HCT116 (cell line): ENCODE results near the gene PLD4. TPM values are rescaled to one million over a fixed set of nuclear protein-coding genes. Genes with fewer than 3 reads are reported as not detected.

Experiments used
- ATAC-seq: fragments of 200-7000 bp; cut with Tn5 transposase; 2 replicates; pipeline ENCODE4 v1.9.1; 2020; ENCODE audit warnings: mild to moderate bottlenecking, moderate library complexity
- BruUV-seq: library from RNA; stranded (reverse); fragments of 400-500 nt; replicated peaks from 2 replicates; lab custom pipeline; 2021; lab: Mats Ljungman, UMichigan
- CTCF ChIA-PET: fragments of 300-600 bp; sonication (Branson Sonifier 250); formaldehyde crosslinking; loops from one replicate; lab custom pipeline; 2021; ENCODE audit warnings: antibody characterized with exemption; lab: Charles Lee
- POLR2A ChIA-PET: fragments of 300-600, 350-600 bp; sonication (Branson Sonifier 250); formaldehyde crosslinking; loops from one replicate; lab custom pipeline; 2021; ENCODE audit warnings: antibody characterized with exemption; lab: Charles Lee
- RAD21 ChIA-PET, 2 experiments: fragments of 300-600 bp; sonication (Branson Sonifier 250); formaldehyde crosslinking; loops; one replicate each; lab custom pipeline; 2023; ENCODE audit warnings: low total read pairs in 2 of 2; ENCODE audit not compliant: uncharacterized antibody in 2 of 2, unreplicated experiment in 2 of 2, low non-redundant PET in 1 of 2; lab: Charles Lee
- DNase-seq: peaks from one replicate; pipeline ENCODE4 v3.0.0-alpha.2; 2010; ENCODE audit warnings: low read depth, low spot score
- H2AFZ ChIP-seq: fragments of 200-600 bp; shearing (Covaris generic), sonication (generic); 2 replicates; pipeline ENCODE4 v1.6.1; 2017; ENCODE audit warnings: low read depth, mixed run types, mixed read lengths, antibody characterized with exemption, low read length; ENCODE audit not compliant: poor library complexity, severe bottlenecking
- H3K27ac ChIP-seq: 2 replicates; pipeline ENCODE4 v1.5.1; 2012; ENCODE audit warnings: low read depth, low read length
- H3K27me3 ChIP-seq: fragments of 200-600 bp; sonication (generic); 2 replicates; pipeline ENCODE4 v1.6.1; 2016; ENCODE audit warnings: mixed run types, low read length, mixed read lengths; ENCODE audit not compliant: insufficient read depth
- H3K36me3 ChIP-seq, 2 experiments: fragments of 200-500 bp in 1 of 2; fragments of 200-600 bp in 1 of 2; sonication (Bioruptor generic) in 1 of 2; sonication (generic) in 1 of 2; 2 replicates each; pipeline versions ENCODE4 v1.5.1 to v1.6.1; 2014 to 2016; ENCODE audit warnings: low read length in 2 of 2, inconsistent platforms in 1 of 2, mixed read lengths in 1 of 2, mixed run types in 1 of 2; ENCODE audit not compliant: insufficient read depth in 2 of 2, control insufficient read depth in 1 of 2
- H3K4me1 ChIP-seq, 2 experiments: fragments of 200-600 bp in 1 of 2; sonication (generic) in 1 of 2; 2 replicates each; pipeline versions ENCODE4 v1.5.1 to v1.6.1; 2012 to 2017; ENCODE audit warnings: low read length in 2 of 2, inconsistent platforms in 1 of 2, mild to moderate bottlenecking in 1 of 2, mixed read lengths in 1 of 2, mixed run types in 1 of 2, moderate library complexity in 1 of 2; ENCODE audit not compliant: insufficient read depth in 2 of 2, control insufficient read depth in 1 of 2
- H3K4me2 ChIP-seq: fragments of 200-600 bp; sonication (generic); 2 replicates; pipeline ENCODE4 v1.6.1; 2017; ENCODE audit warnings: mixed run types, low read length, mixed read lengths
- H3K4me3 ChIP-seq, 2 experiments: fragments of 200-600 bp in 1 of 2; sonication (generic) in 1 of 2; replicated peaks in 1 of 2; 2 replicates each; pipeline ENCODE4 v1.5.1; 2011 to 2016; ENCODE audit warnings: low read length in 2 of 2, control low read depth in 1 of 2, low read depth in 1 of 2, mild to moderate bottlenecking in 1 of 2, mixed read lengths in 1 of 2, mixed run types in 1 of 2
- H3K79me2 ChIP-seq: fragments of 200-600 bp; sonication (generic); 2 replicates; pipeline ENCODE4 v1.6.1; 2017; ENCODE audit warnings: mild to moderate bottlenecking, mixed run types, low read length, moderate library complexity, mixed read lengths; ENCODE audit not compliant: insufficient read depth
- H3K9ac ChIP-seq: fragments of 200-600 bp; sonication (generic); 2 replicates; pipeline ENCODE4 v1.6.1; 2016; ENCODE audit warnings: low read length, mixed read lengths
- H3K9me2 ChIP-seq: fragments of 200-600 bp; sonication (generic), shearing (Covaris generic); 2 replicates; pipeline ENCODE4 v1.6.1; 2017; ENCODE audit warnings: mixed run types, mild to moderate bottlenecking, moderate library complexity; ENCODE audit not compliant: insufficient read depth
- H3K9me3 ChIP-seq, 2 experiments: fragments of 200-500 bp in 1 of 2; fragments of 200-600 bp in 1 of 2; sonication (Bioruptor generic) in 1 of 2; sonication (generic) in 1 of 2; 2 replicates each; pipeline ENCODE4 v1.6.1; 2014 to 2017; ENCODE audit warnings: low read length in 2 of 2, mixed read lengths in 2 of 2, inconsistent platforms in 1 of 2, low read depth in 1 of 2, mild to moderate bottlenecking in 1 of 2, mixed run types in 1 of 2, moderate library complexity in 1 of 2; ENCODE audit not compliant: control insufficient read depth in 1 of 2, insufficient read depth in 1 of 2
- H4K20me1 ChIP-seq: fragments of 200-600 bp; sonication (generic), shearing (Covaris generic); 2 replicates; pipeline ENCODE4 v1.6.1; 2017; ENCODE audit warnings: mixed run types, mild to moderate bottlenecking, moderate library complexity; ENCODE audit not compliant: insufficient read depth
- CBX3 ChIP-seq: IDR thresholded peaks from 2 replicates; pipeline ENCODE4 v1.6.1; 2012; ENCODE audit warnings: low read depth
- CEBPB ChIP-seq: IDR thresholded peaks from 2 replicates; pipeline ENCODE4 v1.6.1; 2012; ENCODE audit warnings: low read depth
- EGR1 ChIP-seq: IDR thresholded peaks from 2 replicates; pipeline ENCODE4 v1.6.1; 2012; ENCODE audit warnings: low read depth
- ELF1 ChIP-seq: IDR thresholded peaks from 2 replicates; pipeline ENCODE4 v1.6.1; 2012; ENCODE audit warnings: low read depth, borderline replicate concordance
- EZH2phosphoT487 ChIP-seq: fragments of 200-600 bp; IDR thresholded peaks from 2 replicates; pipeline ENCODE4 v1.6.1; 2018; ENCODE audit warnings: antibody characterized with exemption, borderline replicate concordance
- JUND ChIP-seq: IDR thresholded peaks from 2 replicates; pipeline ENCODE4 v1.6.1; 2012
- POLR2A ChIP-seq: IDR thresholded peaks from 2 replicates; pipeline ENCODE4 v1.7.0; 2011; ENCODE audit warnings: borderline replicate concordance; ENCODE audit not compliant: insufficient read depth, insufficient read length; ENCODE audit errors: extremely low read depth
- POLR2AphosphoS5 ChIP-seq: IDR thresholded peaks from 2 replicates; pipeline ENCODE4 v1.6.1; 2011; ENCODE audit warnings: mild to moderate bottlenecking, low read depth, low read length, moderate library complexity
- RAD21 ChIP-seq: IDR thresholded peaks from 2 replicates; pipeline ENCODE4 v1.6.1; 2012; ENCODE audit warnings: low read depth, mild to moderate bottlenecking
- SIN3A ChIP-seq: IDR thresholded peaks from 2 replicates; pipeline ENCODE4 v1.6.1; 2012; ENCODE audit warnings: low read depth
- SP1 ChIP-seq: IDR thresholded peaks from 2 replicates; pipeline ENCODE4 v1.6.1; 2012; ENCODE audit warnings: low read depth
- SRF ChIP-seq: IDR thresholded peaks from 2 replicates; pipeline ENCODE4 v1.6.1; 2012; ENCODE audit warnings: low read depth
- TCF7L2 ChIP-seq: IDR thresholded peaks from 2 replicates; pipeline ENCODE4 v1.7.0; 2011; ENCODE audit warnings: borderline replicate concordance, inconsistent platforms; ENCODE audit not compliant: insufficient read depth, insufficient read length; ENCODE audit errors: extremely low read depth
- YY1 ChIP-seq: IDR thresholded peaks from 2 replicates; pipeline ENCODE4 v1.6.1; 2011; ENCODE audit warnings: low read length, low read depth, moderate library complexity, mild to moderate bottlenecking; ENCODE audit not compliant: insufficient replicate concordance; ENCODE audit errors: extremely low read depth
- ZFX ChIP-seq: fragments of 450-650 bp; IDR thresholded peaks from 2 replicates; pipeline ENCODE4 v1.6.1; 2017
- intact Hi-C: fragments of 100-400 bp; cut with micrococcal nuclease; formaldehyde crosslinking; loops from 2 replicates; pipeline ENCODE4 v1.10.0; 2022
- total RNA-seq: library from RNA; stranded (reverse); gene quantifications from one replicate; pipeline ENCODE4 v1.2.1, GENCODE V29; 2021; ENCODE audit not compliant: unreplicated experiment
- TF ChIP-seq, protein P1 (sequence below), 3 experiments: fragments of 200-600 bp in 1 of 3; sonication (generic) in 1 of 3; IDR thresholded peaks in 2 of 3; conservative IDR thresholded peaks in 1 of 3; 2 replicates each; pipeline ENCODE4 v1.5.1; 2012 to 2017; ENCODE audit warnings: low read depth in 2 of 3, low read length in 2 of 3, antibody characterized with exemption in 1 of 3, borderline replicate concordance in 1 of 3, control low read depth in 1 of 3, mild to moderate bottlenecking in 1 of 3, mixed read lengths in 1 of 3, mixed run types in 1 of 3, moderate library complexity in 1 of 3; ENCODE audit not compliant: insufficient read depth in 1 of 3
- TF ChIP-seq, protein P2 (sequence below): IDR thresholded peaks from 2 replicates; pipeline ENCODE4 v1.6.1; 2012; ENCODE audit warnings: low read depth
- TF ChIP-seq, protein P3 (sequence below): IDR thresholded peaks from 2 replicates; pipeline ENCODE4 v1.6.1; 2012
- TF ChIP-seq, protein P4 (sequence below): IDR thresholded peaks from 2 replicates; pipeline ENCODE4 v1.6.1; 2012
- TF ChIP-seq, protein P5 (sequence below): IDR thresholded peaks from 2 replicates; pipeline ENCODE4 v1.6.1; 2011; ENCODE audit warnings: mild to moderate bottlenecking, low read length, moderate library complexity; ENCODE audit not compliant: insufficient replicate concordance; ENCODE audit errors: extremely low read depth

The PLD4 gene
- total RNA-seq, 1 experiment from 2014 or later = 0.12 TPM

DNA sequence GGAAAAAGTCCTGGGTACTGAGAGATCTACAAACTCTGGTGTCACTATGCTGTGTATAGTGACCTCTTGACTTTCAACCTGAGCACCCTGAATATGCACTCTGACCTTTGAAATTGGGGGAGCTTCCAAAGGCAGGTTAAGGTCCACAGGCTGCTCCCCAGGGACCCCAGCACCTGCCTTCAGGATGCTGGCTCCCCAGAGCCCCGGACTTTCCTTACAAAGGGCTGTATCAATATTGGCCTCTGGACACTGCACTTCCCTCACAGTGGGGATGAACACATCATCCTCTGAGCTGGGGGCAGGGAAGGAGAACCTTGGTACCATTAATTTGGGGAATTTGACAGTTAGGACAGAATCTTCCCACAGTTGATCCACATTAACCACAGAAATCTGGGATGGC is 14.3 kb downstream of the PLD4 start:
- H3K79me2 ChIP-seq = no peaks in the 10 kb centered on the region
- no peak for DNase-seq
- no peaks in the 10 kb centered on the region for H3K9me2 ChIP-seq
- TF ChIP-seq CEBPB (no peak), ELF1 (no peak), SRF (no peak), RAD21 (no peak), SP1 (no peak), TCF7L2 (no peak), EZH2phosphoT487 (no peak), SIN3A (no peak), CBX3 (no peak), ZFX (no peak), YY1 (no peak), POLR2AphosphoS5 (no peak), POLR2A (no peak), JUND (no peak), EGR1 (no peak)
- TF ChIP-seq, protein P1, sequence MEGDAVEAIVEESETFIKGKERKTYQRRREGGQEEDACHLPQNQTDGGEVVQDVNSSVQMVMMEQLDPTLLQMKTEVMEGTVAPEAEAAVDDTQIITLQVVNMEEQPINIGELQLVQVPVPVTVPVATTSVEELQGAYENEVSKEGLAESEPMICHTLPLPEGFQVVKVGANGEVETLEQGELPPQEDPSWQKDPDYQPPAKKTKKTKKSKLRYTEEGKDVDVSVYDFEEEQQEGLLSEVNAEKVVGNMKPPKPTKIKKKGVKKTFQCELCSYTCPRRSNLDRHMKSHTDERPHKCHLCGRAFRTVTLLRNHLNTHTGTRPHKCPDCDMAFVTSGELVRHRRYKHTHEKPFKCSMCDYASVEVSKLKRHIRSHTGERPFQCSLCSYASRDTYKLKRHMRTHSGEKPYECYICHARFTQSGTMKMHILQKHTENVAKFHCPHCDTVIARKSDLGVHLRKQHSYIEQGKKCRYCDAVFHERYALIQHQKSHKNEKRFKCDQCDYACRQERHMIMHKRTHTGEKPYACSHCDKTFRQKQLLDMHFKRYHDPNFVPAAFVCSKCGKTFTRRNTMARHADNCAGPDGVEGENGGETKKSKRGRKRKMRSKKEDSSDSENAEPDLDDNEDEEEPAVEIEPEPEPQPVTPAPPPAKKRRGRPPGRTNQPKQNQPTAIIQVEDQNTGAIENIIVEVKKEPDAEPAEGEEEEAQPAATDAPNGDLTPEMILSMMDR (IDR thresholded peaks at IDR 0.05 in 2 of 3, conservative IDR thresholded peaks at IDR 0.05 in 1 of 3; ENCODE audit: borderline replicate concordance in 1 of 3, insufficient read depth in 1 of 3, low read depth in 2 of 3, low read length in 2 of 3) = no peak
- TF ChIP-seq, protein P2, sequence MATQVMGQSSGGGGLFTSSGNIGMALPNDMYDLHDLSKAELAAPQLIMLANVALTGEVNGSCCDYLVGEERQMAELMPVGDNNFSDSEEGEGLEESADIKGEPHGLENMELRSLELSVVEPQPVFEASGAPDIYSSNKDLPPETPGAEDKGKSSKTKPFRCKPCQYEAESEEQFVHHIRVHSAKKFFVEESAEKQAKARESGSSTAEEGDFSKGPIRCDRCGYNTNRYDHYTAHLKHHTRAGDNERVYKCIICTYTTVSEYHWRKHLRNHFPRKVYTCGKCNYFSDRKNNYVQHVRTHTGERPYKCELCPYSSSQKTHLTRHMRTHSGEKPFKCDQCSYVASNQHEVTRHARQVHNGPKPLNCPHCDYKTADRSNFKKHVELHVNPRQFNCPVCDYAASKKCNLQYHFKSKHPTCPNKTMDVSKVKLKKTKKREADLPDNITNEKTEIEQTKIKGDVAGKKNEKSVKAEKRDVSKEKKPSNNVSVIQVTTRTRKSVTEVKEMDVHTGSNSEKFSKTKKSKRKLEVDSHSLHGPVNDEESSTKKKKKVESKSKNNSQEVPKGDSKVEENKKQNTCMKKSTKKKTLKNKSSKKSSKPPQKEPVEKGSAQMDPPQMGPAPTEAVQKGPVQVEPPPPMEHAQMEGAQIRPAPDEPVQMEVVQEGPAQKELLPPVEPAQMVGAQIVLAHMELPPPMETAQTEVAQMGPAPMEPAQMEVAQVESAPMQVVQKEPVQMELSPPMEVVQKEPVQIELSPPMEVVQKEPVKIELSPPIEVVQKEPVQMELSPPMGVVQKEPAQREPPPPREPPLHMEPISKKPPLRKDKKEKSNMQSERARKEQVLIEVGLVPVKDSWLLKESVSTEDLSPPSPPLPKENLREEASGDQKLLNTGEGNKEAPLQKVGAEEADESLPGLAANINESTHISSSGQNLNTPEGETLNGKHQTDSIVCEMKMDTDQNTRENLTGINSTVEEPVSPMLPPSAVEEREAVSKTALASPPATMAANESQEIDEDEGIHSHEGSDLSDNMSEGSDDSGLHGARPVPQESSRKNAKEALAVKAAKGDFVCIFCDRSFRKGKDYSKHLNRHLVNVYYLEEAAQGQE = no peak
- TF ChIP-seq, protein P3, sequence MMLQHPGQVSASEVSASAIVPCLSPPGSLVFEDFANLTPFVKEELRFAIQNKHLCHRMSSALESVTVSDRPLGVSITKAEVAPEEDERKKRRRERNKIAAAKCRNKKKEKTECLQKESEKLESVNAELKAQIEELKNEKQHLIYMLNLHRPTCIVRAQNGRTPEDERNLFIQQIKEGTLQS = no peak
- TF ChIP-seq, protein P4, sequence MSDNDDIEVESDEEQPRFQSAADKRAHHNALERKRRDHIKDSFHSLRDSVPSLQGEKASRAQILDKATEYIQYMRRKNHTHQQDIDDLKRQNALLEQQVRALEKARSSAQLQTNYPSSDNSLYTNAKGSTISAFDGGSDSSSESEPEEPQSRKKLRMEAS = no peak
- TF ChIP-seq, protein P5, sequence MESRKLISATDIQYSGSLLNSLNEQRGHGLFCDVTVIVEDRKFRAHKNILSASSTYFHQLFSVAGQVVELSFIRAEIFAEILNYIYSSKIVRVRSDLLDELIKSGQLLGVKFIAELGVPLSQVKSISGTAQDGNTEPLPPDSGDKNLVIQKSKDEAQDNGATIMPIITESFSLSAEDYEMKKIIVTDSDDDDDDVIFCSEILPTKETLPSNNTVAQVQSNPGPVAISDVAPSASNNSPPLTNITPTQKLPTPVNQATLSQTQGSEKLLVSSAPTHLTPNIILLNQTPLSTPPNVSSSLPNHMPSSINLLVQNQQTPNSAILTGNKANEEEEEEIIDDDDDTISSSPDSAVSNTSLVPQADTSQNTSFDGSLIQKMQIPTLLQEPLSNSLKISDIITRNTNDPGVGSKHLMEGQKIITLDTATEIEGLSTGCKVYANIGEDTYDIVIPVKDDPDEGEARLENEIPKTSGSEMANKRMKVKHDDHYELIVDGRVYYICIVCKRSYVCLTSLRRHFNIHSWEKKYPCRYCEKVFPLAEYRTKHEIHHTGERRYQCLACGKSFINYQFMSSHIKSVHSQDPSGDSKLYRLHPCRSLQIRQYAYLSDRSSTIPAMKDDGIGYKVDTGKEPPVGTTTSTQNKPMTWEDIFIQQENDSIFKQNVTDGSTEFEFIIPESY = no peak
- CTCF ChIA-PET = interaction anchor here (1.3 kb wide), 1 partner anchor 33 kb away, joined by 3 read pairs; no protein-coding TSS in a partner anchor
- RAD21 ChIA-PET = no interaction called here
- no TSS peak for BruUV-seq
- POLR2A ChIA-PET = no interaction called here
- H3K36me3 ChIP-seq = no peaks in the 10 kb centered on the region
- H2AFZ ChIP-seq = no peak overlapping the region
- no peak overlapping the region for H3K4me3 ChIP-seq
- H3K4me2 ChIP-seq = no peak overlapping the region
- H3K27me3 ChIP-seq = no peaks in the 10 kb centered on the region
- H3K9me3 ChIP-seq = no peaks in the 10 kb centered on the region
- H4K20me1 ChIP-seq = no peaks in the 10 kb centered on the region
- no peaks in the 10 kb centered on the region; a peak in 1 of 4 replicates for H3K4me1 ChIP-seq
- no peak overlapping the region for H3K9ac ChIP-seq
- no peak for ATAC-seq
- intact Hi-C loops = no loop called here
- no peak overlapping the region for H3K27ac ChIP-seq
